ENCODE results near the gene COL6A2. TPM values are rescaled to one million over a fixed set of nuclear protein-coding genes. Genes with fewer than 3 reads are reported as not detected.

The COL6A2 gene
- total and polyA plus RNA-seq, 2 experiments from 2014 or later, result 650 to 1,939 TPM

- no peak for DNase-seq
- H3K9me2 ChIP-seq (ENCODE audit: insufficient read depth), result no peaks in the 10 kb centered on the region
- in situ Hi-C loops (cut with MboI), result no loop called here
- H3K27ac ChIP-seq, result no peak within 1 kb of the TSS
- 90 to 91% methylated on average over 30 to 34 of the region's 34 CpGs for WGBS, 2 experiments (ENCODE audit: low coverage in 1 of 2, low lambda C conversion rate in 2 of 2, missing lambda C conversion rate in 2 of 2)
- H3F3A ChIP-seq (ENCODE audit: insufficient read depth), result no peaks in the 10 kb centered on the region
- H3K9ac ChIP-seq, result no peak within 1 kb of the TSS
- H4K20me1 ChIP-seq (ENCODE audit: insufficient read depth), result no peaks in the 10 kb centered on the region
- H3K4me3 ChIP-seq, result no peak within 1 kb of the TSS
- no peak within 1 kb of the TSS for H2AFZ ChIP-seq
- H3K27me3 ChIP-seq (replicated peaks; ENCODE audit: insufficient read depth), result no peaks in the 10 kb centered on the region
- TF ChIP-seq EZH2phosphoT487 (IDR thresholded peaks at IDR 0.05; ENCODE audit: insufficient read depth, low read depth) (no peak), EZH2 (IDR thresholded peaks at IDR 0.05; ENCODE audit: insufficient read depth, poor library complexity, severe bottlenecking) (no peak)
- no peaks in the 10 kb centered on the region for H3K9me3 ChIP-seq (ENCODE audit: low read depth)
- no peaks in the 10 kb centered on the region for H3K79me2 ChIP-seq (ENCODE audit: insufficient read depth)
- H3K4me2 ChIP-seq (ENCODE audit: unreplicated experiment), result no peak within 1 kb of the TSS
- no peaks in the 10 kb centered on the region for H3K36me3 ChIP-seq (ENCODE audit: low read depth)
- no peaks in the 10 kb centered on the region for H3K4me1 ChIP-seq (ENCODE audit: insufficient read depth)
Measured at GRCh38 chr21:46155514-46156377, 57.8 kb downstream of the COL6A2 start, which contains the start of gene FTCD. TSS of gene FTCD (minus strand) at chr21:46155579. CDS start at chr21:46155523, 56 bp downstream.

- in situ Hi-C loops (cut with MboI), result no loop called here
- Histone ChIP-seq H2AFZ (no peak overlapping the region), H3K4me3 (no peak overlapping the region), H3K4me2 (ENCODE audit: unreplicated experiment) (no peak overlapping the region), H4K20me1 (ENCODE audit: insufficient read depth) (no peaks in the 10 kb centered on the region), H3F3A (ENCODE audit: insufficient read depth) (no peaks in the 10 kb centered on the region), H3K27ac (no peak overlapping the region), H3K79me2 (ENCODE audit: insufficient read depth) (no peaks in the 10 kb centered on the region), H3K9ac (no peak overlapping the region), H3K9me3 (ENCODE audit: low read depth) (no peaks in the 10 kb centered on the region), H3K9me2 (ENCODE audit: insufficient read depth) (no peaks in the 10 kb centered on the region), H3K4me1 (ENCODE audit: insufficient read depth) (no peaks in the 10 kb centered on the region), H3K36me3 (ENCODE audit: low read depth) (no peaks in the 10 kb centered on the region), H3K27me3 (replicated peaks; ENCODE audit: insufficient read depth) (no peaks in the 10 kb centered on the region)
- TF ChIP-seq EZH2 (IDR thresholded peaks at IDR 0.05; ENCODE audit: insufficient read depth, poor library complexity, severe bottlenecking), result no peak
- no peak for TF ChIP-seq EZH2phosphoT487 (IDR thresholded peaks at IDR 0.05; ENCODE audit: insufficient read depth, low read depth)
- no peak for DNase-seq
- 97 to 99% methylated on average over 7 of the region's 7 CpGs for WGBS, 2 experiments (ENCODE audit: low coverage in 1 of 2, low lambda C conversion rate in 2 of 2, missing lambda C conversion rate in 2 of 2)
Measured at GRCh38 chr21:46156378-46156645, 58.4 kb downstream of the COL6A2 start.

- no peaks in the 10 kb centered on the region for H3K9me2 ChIP-seq (ENCODE audit: insufficient read depth)
- H3K36me3 ChIP-seq (ENCODE audit: low read depth), result no peaks in the 10 kb centered on the region
- H2AFZ ChIP-seq, result no peak overlapping the region
- H3K4me2 ChIP-seq (ENCODE audit: unreplicated experiment), result no peak overlapping the region
- no peaks in the 10 kb centered on the region for H3K9me3 ChIP-seq (ENCODE audit: low read depth)
- H3K4me1 ChIP-seq (ENCODE audit: insufficient read depth), result no peaks in the 10 kb centered on the region
- no peaks in the 10 kb centered on the region for H4K20me1 ChIP-seq (ENCODE audit: insufficient read depth)
- no peak overlapping the region for H3K27ac ChIP-seq
- H3K79me2 ChIP-seq (ENCODE audit: insufficient read depth), result no peaks in the 10 kb centered on the region
- DNase-seq, result no peak
- in situ Hi-C loops (cut with MboI), result no loop called here
- TF ChIP-seq EZH2phosphoT487 (IDR thresholded peaks at IDR 0.05; ENCODE audit: insufficient read depth, low read depth) (no peak), EZH2 (IDR thresholded peaks at IDR 0.05; ENCODE audit: insufficient read depth, poor library complexity, severe bottlenecking) (no peak)
- no peak overlapping the region for H3K4me3 ChIP-seq
- H3K9ac ChIP-seq, result no peak overlapping the region
- H3K27me3 ChIP-seq (replicated peaks; ENCODE audit: insufficient read depth), result no peaks in the 10 kb centered on the region
- H3F3A ChIP-seq (ENCODE audit: insufficient read depth), result no peaks in the 10 kb centered on the region
- 84 to 85% methylated on average over 10 of the region's 10 CpGs for WGBS, 2 experiments (ENCODE audit: low coverage in 1 of 2, low lambda C conversion rate in 2 of 2, missing lambda C conversion rate in 2 of 2)
Measured at GRCh38 chr21:46156678-46157077, 58.8 kb downstream of the COL6A2 start.

- Histone ChIP-seq H3K36me3 (ENCODE audit: low read depth) (no peaks in the 10 kb centered on the region), H3K27ac (no peak overlapping the region), H4K20me1 (ENCODE audit: insufficient read depth) (no peaks in the 10 kb centered on the region), H3K9me2 (ENCODE audit: insufficient read depth) (no peaks in the 10 kb centered on the region), H2AFZ (no peak overlapping the region), H3K9me3 (ENCODE audit: low read depth) (no peaks in the 10 kb centered on the region), H3K9ac (no peak overlapping the region), H3K79me2 (ENCODE audit: insufficient read depth) (no peaks in the 10 kb centered on the region), H3K4me3 (no peak overlapping the region), H3F3A (ENCODE audit: insufficient read depth) (no peaks in the 10 kb centered on the region), H3K4me2 (ENCODE audit: unreplicated experiment) (no peak overlapping the region), H3K4me1 (ENCODE audit: insufficient read depth) (no peaks in the 10 kb centered on the region), H3K27me3 (replicated peaks; ENCODE audit: insufficient read depth) (no peaks in the 10 kb centered on the region)
- in situ Hi-C loops (cut with MboI), result no loop called here
- 85 to 86% methylated on average over 12 of the region's 12 CpGs for WGBS, 2 experiments (ENCODE audit: low coverage in 1 of 2, low lambda C conversion rate in 2 of 2, missing lambda C conversion rate in 2 of 2)
- DNase-seq, result no peak
- TF ChIP-seq EZH2phosphoT487 (IDR thresholded peaks at IDR 0.05; ENCODE audit: insufficient read depth, low read depth), result no peak
- no peak for TF ChIP-seq EZH2 (IDR thresholded peaks at IDR 0.05; ENCODE audit: insufficient read depth, poor library complexity, severe bottlenecking)
Measured at GRCh38 chr21:46157396-46157986, 59.6 kb downstream of the COL6A2 start.

Data from GM23248 (cell line).